ENCODE data around the gene MYCN.
"Not testable (repeated sequence)": the region's sequence is repeated elsewhere in the genome, so short reads cannot be mapped to it uniquely, and the experiment has no call there.

MYCN gene

DNA sequence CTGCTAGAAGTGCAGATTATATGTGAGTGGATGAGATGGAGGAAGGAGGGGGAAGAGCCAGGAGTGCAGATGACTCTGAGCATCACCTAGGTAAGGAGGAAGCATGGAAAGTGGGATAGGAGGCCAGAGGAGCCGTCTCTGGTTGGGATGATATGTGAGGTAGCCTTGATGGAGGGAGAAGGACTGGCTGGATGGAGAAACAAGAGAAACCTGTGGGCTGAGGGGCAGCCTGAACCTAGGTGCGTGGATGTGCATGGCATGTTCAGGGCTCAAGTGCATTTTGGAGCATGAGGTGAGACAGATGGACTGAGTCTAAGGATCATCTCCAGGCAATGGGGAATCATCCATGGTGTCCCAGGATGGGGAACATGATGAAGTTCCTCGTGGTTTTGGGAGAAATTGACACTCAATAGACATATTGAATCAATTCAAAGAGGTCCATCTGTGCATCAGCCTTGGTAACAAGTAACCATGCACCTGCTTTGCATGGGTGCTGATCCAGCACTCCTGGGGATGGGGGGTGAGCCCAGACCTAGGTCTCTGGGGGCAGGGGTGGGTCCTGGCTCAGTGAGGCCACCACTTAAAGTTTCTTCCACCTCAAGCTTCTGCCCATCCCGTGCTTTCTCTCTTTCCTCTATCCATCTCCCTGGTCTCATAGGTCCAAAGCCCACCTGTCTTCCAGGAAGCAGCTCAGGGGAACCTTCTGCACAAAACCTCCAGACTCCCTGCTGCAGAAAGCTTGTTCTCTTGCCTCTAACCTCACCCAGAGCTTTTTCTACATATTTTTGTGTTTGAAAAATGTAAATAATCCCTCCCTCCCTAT, 19.2 kb downstream of the MYCN start:
- TF ChIP-seq, protein P1, sequence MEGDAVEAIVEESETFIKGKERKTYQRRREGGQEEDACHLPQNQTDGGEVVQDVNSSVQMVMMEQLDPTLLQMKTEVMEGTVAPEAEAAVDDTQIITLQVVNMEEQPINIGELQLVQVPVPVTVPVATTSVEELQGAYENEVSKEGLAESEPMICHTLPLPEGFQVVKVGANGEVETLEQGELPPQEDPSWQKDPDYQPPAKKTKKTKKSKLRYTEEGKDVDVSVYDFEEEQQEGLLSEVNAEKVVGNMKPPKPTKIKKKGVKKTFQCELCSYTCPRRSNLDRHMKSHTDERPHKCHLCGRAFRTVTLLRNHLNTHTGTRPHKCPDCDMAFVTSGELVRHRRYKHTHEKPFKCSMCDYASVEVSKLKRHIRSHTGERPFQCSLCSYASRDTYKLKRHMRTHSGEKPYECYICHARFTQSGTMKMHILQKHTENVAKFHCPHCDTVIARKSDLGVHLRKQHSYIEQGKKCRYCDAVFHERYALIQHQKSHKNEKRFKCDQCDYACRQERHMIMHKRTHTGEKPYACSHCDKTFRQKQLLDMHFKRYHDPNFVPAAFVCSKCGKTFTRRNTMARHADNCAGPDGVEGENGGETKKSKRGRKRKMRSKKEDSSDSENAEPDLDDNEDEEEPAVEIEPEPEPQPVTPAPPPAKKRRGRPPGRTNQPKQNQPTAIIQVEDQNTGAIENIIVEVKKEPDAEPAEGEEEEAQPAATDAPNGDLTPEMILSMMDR (IDR thresholded peaks at IDR 0.05; ENCODE audit: low read depth, low read length): no peak
- no peak for DNase-seq (ENCODE audit: low read depth in 2 of 2)
- no peak overlapping the region for H3K4me3 ChIP-seq (replicated peaks in 1 of 2; ENCODE audit: low read depth in 2 of 2, low read length in 2 of 2)

DNA sequence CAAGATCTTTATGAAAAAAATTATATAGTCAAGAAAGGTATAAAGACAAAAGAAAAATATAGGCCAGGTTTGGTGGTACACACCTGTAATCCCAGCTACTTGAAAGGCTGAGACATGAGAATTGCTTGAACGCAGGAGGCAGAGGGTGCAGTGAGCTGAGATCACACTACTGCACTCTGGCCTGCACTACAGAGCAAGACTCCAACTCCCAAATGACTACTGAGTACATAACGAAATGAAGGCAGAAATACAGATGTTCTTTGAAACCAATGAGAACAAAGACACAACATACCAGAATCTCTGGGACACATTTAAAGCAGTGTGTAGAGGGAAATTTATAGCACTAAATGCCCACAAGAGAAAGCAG, 19.8 kb downstream of the MYCN start:
- H3K4me3 ChIP-seq (replicated peaks in 1 of 2; ENCODE audit: low read depth in 2 of 2, low read length in 2 of 2); DNase-seq (ENCODE audit: low read depth in 2 of 2): not testable (repeated sequence)

DNA sequence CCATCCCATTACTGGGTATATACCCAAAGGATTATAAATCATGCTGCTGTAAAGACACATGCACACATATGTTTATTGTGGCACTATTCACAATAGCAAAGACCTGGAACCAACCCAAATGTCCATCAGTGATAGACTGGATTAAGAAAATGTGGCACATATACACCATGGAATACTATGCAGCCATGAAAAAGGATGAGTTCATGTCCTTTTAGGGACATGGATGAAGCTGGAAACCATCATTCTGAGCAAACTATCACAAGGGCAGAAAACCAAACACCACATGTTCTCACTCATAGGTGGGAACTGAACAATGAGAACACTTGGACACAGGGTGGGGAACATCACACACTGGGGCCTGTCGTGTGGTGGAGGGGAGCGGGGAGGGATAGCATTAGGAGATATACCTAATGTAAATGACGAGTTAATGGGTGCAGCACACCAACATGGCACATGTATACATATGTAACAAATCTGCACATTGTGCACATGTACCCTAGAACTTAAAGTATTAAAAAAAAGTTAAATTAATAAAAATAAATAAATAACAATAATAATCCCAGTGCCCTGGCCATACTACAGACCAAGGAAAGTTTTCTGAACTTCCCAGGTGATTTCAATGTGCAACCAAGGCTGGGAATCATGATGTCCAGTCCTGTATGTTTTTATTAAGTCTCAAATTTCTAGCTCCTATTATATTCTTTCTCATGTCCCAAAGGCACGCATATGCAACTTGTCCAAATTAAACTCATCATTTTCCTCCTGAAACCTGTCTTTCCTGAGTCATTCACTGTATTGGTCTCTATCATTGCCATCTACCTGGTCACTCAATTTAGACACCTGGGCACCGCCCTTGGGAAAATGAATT, 23.0 kb downstream of the MYCN start:
- not testable (repeated sequence) for DNase-seq (ENCODE audit: low read depth in 2 of 2); H3K4me3 ChIP-seq (replicated peaks in 1 of 2; ENCODE audit: low read depth in 2 of 2, low read length in 2 of 2)

DNA sequence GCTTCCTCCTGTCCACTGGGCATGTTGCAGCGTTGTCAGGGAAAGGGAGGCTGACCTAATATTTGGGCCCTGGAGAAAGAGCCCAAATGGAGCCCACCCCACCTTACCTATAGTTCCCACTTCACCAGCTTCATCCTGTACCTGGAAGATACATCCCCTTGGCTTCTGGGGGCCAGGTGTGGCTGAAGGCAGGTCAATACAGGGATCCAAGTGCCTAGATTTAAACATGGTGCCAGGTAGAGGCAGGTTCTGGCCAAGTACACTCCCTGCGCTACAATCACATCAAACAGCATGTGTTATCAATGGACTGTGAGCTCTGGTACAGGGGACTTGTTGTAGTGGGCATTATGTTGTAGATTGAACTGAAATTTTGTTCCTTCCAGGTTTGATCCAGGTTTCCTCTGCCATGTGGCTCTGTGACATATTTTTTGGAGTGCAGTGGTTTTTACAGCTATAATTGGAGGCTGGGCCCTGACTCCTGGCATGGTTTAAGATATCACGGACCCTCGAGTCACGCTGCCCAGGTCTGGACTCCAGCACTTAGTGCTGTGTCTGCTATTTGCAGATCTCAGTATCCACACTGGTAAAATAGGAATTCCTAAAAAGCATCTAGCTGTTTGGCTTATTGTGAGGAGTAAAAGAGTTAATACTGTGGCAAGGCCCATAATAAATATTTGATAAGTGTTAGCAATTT, 23.8 kb downstream of the MYCN start:
- TF ChIP-seq, protein P1 (IDR thresholded peaks at IDR 0.05; ENCODE audit: low read depth, low read length): no peak
- H3K4me3 ChIP-seq (replicated peaks in 1 of 2; ENCODE audit: low read depth in 2 of 2, low read length in 2 of 2): no peak overlapping the region
- DNase-seq (ENCODE audit: low read depth in 2 of 2): no peak

DNA sequence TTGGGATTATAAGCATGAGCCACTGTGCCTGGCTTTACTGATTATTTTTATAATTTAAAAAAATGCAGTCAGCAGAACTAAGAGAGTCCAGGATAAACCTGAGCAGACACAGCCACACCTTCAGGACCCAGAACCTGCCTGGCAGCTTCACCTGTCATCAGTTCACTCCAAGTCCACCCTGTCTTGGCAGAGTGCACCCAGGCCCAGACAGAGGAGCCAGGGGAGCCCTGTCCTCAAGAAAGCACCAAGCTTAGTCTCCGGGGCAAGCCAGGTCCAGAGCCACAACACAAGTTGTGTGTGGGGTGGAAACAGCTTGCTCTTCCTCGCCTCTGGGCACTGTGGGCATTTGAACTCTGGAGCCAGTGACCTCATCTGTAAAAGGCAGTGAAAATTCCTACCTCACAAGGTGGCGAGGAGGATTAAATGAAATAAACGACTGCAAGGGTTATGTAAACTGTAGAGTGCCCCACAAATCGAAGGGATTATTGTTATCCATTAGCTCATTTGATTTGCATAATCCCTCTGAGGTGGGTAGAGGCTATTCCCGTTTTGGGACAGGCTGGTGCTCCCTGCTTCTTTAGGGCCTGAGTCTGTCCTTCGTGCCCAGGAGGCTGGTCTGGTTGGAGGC, 24.7 kb downstream of the MYCN start:
- TF ChIP-seq, protein P1 (IDR thresholded peaks at IDR 0.05; ENCODE audit: low read depth, low read length): no peak
- no peak overlapping the region for H3K4me3 ChIP-seq (replicated peaks in 1 of 2; ENCODE audit: low read depth in 2 of 2, low read length in 2 of 2)
- no peak for DNase-seq (ENCODE audit: low read depth in 2 of 2)

DNA sequence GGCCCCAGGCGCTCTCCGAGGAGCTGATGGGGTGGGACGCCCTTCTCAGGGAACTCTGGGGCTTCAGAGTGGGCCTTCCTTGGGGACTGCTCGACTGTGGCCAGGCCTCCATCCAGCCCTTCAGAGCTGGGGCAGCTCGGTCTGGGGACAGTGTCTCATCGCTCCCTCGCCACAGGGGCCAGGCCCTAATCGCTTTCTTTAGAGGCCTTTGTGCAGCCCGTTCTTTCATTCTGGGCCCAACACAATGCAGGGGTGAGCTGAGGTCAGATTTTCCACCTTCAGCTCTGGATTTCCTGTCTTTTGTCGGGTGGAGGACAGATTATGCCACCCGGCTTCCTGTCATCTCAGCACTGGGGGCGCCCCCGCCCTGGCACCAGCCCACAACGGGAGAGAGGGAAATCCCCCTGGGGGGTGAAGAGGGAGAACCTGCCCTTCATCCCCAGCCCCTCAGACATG, 25.2 kb downstream of the MYCN start:
- H3K4me3 ChIP-seq (replicated peaks in 1 of 2; ENCODE audit: low read depth in 2 of 2, low read length in 2 of 2): no peak overlapping the region
- TF ChIP-seq, protein P1 (IDR thresholded peaks at IDR 0.05; ENCODE audit: low read depth, low read length): no peak
- no peak for DNase-seq (ENCODE audit: low read depth in 2 of 2)

DNA sequence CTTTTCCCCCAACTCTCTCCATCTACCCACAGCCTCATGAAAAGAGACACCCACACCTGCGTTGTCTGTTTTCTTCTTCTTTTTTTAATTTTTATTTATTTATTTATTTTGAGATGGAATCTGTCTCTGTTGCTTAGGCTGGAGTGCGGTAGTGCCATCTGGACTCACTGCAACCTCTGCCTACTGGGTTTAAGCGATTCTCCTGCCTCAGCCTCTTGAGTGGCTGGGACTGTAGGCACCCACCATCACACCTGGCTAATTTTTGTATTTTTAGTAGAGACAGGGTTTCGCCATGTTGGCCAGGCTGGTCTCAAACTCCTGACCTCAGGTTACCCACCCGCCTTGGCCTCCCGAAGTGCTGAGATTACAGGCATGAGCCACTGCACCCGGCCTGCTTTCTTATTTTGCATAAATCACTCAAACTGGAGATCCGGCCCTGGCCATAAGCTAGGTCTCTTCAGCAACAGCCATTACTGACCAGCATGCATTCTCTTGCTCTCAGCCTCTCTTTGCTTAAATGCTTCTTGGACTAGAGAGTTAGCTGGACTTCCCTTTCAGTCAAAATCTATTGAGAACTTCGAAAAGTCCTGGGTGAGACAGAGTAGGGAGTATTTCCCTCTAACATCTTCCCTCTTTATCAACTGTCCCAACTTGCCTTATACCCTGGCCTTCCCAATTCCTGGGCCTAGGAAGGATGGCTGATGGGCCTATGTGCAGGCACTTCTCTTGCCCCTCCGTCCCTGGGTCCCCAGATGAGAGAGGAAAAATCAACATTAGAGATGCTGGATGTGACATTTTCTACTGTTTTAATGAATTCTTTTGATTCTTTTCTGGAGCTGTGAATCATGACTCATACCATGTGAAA, 27.3 kb downstream of the MYCN start:
- DNase-seq (ENCODE audit: low read depth in 2 of 2): no peak
- TF ChIP-seq, protein P1 (IDR thresholded peaks at IDR 0.05; ENCODE audit: low read depth, low read length): no peak
- H3K4me3 ChIP-seq (replicated peaks in 1 of 2; ENCODE audit: low read depth in 2 of 2, low read length in 2 of 2): no peak overlapping the region

Data from cardiac fibroblast (primary cell).